Gastroesophageal sphincter (tissue), 4 donors: ENCODE results near the gene PDAP1. TPM values are rescaled to one million over a fixed set of nuclear protein-coding genes. Genes with fewer than 3 reads are reported as not detected.

ENCODE experiments used
- ATAC-seq: fragments of 150-250 bp; one replicate; pipeline ENCODE4 v1.9.1; 2016; ENCODE audit warnings: mild to moderate bottlenecking, moderate library complexity
- H3K27ac ChIP-seq, 4 donors: fragments of 200-600 bp; sonication (generic) in 3 of 4; 1 replicate in 3 of 4; 2 replicates in 1 of 4; pipeline ENCODE4 v1.5.1; 2016 to 2019
- H3K27me3 ChIP-seq: fragments of 200-600 bp; sonication (generic); one replicate; pipeline ENCODE4 v1.5.1; 2019
- H3K36me3 ChIP-seq, 2 donors: fragments of 200-600 bp; sonication (generic); one replicate each; pipeline ENCODE4 v1.5.1; 2019; ENCODE audit warnings: control low read depth in 1 of 2
- H3K4me1 ChIP-seq, 3 donors: fragments of 200-600 bp; sonication (generic); 1 replicate in 2 of 3; 2 replicates in 1 of 3; pipeline ENCODE4 v1.5.1; 2016 to 2019; ENCODE audit warnings: control low read depth in 2 of 3
- H3K4me3 ChIP-seq, 2 donors: fragments of 200-600 bp; sonication (generic); one replicate each; pipeline ENCODE4 v1.5.1; 2019; ENCODE audit warnings: mild to moderate bottlenecking in 1 of 2, moderate library complexity in 1 of 2
- H3K9me3 ChIP-seq, 3 donors: fragments of 200-600 bp; sonication (generic); one replicate each; pipeline ENCODE4 v1.5.1; 2017 to 2019; ENCODE audit warnings: control low read depth in 2 of 3
- CTCF ChIP-seq, 4 experiments: fragments of 200-600 bp in 2 of 4; fragments of 450-650 bp in 2 of 4; sonication (generic) in 1 of 4; IDR thresholded peaks; one replicate each; pipeline ENCODE4 v1.5.1; 2017 to 2019; ENCODE audit warnings: antibody characterized with exemption in 4 of 4, mild to moderate bottlenecking in 2 of 4, moderate library complexity in 2 of 4
- EP300 ChIP-seq: sonication (generic); formaldehyde crosslinking; IDR thresholded peaks from one replicate; pipeline ENCODE4 v1.6.1; 2017; ENCODE audit warnings: antibody characterized with exemption, mild to moderate bottlenecking
- POLR2A ChIP-seq, 2 donors: fragments of 450-650 bp; IDR thresholded peaks; one replicate each; pipeline ENCODE4 v1.6.1; 2017; ENCODE audit warnings: antibody characterized with exemption in 2 of 2, mild to moderate bottlenecking in 2 of 2, moderate library complexity in 1 of 2
- POLR2AphosphoS5 ChIP-seq: sonication (generic); formaldehyde crosslinking; IDR thresholded peaks from one replicate; pipeline ENCODE4 v1.6.1; 2017; ENCODE audit warnings: antibody characterized with exemption
- WGBS, 2 donors: methylation state at CpG; one replicate each; pipeline ENCODE4 v1.1.5; 2018; ENCODE audit warnings: low coverage in 1 of 2; 5-methylcytosine and 5-hydroxymethylcytosine counted together
- total RNA-seq, 4 donors: library from RNA; depleted of rRNA; stranded (reverse); fragments of >200 nt; gene quantifications; one replicate each; pipeline ENCODE4 v1.1.0, GENCODE V29; 2016

The PDAP1 gene
- total RNA-seq, 4 donors from 2014 or later = 91.7 to 155 (median 123) TPM

GRCh38 chr7:99371376-99371920 is 36.9 kb downstream of the PDAP1 start:
- 77 to 89% methylated on average over 3 to 6 of the region's 11 CpGs for WGBS, 2 donors
- H3K27me3 ChIP-seq = no peaks in the 10 kb centered on the region
- H3K4me1 ChIP-seq = peaks cover 0 to 34% (median 4%) of the 10 kb centered on the region in 3 donors
- H3K4me3 ChIP-seq = no peak overlapping the region
- ATAC-seq = no peak
- TF ChIP-seq CTCF (IDR thresholded peaks at IDR 0.05) = no peak
- TF ChIP-seq POLR2A (IDR thresholded peaks at IDR 0.05) = no peak
- TF ChIP-seq EP300 = no peak
- no peaks in the 10 kb centered on the region for H3K9me3 ChIP-seq
- H3K27ac ChIP-seq = peak overlapping the region in 1 of 4 donors; percentile 91
- H3K36me3 ChIP-seq = peaks cover 0 to 25% of the 10 kb centered on the region in 2 donors

- H3K27ac ChIP-seq = no peak overlapping the region
- no peak for ATAC-seq
- 22 to 28% methylated on average over 3 to 7 of the region's 9 CpGs for WGBS, 2 donors
- peaks cover 0 to 41% of the 10 kb centered on the region in 2 donors for H3K36me3 ChIP-seq
- H3K9me3 ChIP-seq = no peaks in the 10 kb centered on the region
- H3K4me1 ChIP-seq = peaks cover 0 to 23% (median 0%) of the 10 kb centered on the region in 3 donors
- TF ChIP-seq POLR2A (IDR thresholded peaks at IDR 0.05) = no peak
- TF ChIP-seq CTCF (IDR thresholded peaks at IDR 0.05) = no peak
- TF ChIP-seq EP300 = no peak
- no peak for TF ChIP-seq POLR2AphosphoS5
- no peak overlapping the region for H3K4me3 ChIP-seq
- H3K27me3 ChIP-seq = no peaks in the 10 kb centered on the region
These were observed 38.5 kb downstream of the PDAP1 start for GRCh38 chr7:99369767-99370391.

- no peak for TF ChIP-seq CTCF (IDR thresholded peaks at IDR 0.05)
- no peak for TF ChIP-seq EP300
- Histone ChIP-seq H3K4me3 (no peak overlapping the region), H3K9me3 (no peaks in the 10 kb centered on the region), H3K36me3 (peaks cover 0 to 51% of the 10 kb centered on the region in 2 donors), H3K27me3 (no peaks in the 10 kb centered on the region), H3K27ac (no peak overlapping the region), H3K4me1 (peaks cover 0 to 14% (median 0%) of the 10 kb centered on the region in 3 donors)
- WGBS, 2 donors = 91 to 95% methylated on average over 3 to 6 of the region's 13 CpGs
- ATAC-seq = no peak
These were observed 39.5 kb downstream of the PDAP1 start for GRCh38 chr7:99368750-99369389.

- TF ChIP-seq EP300 = no peak
- 84 to 92% methylated on average over 2 of the region's 11 CpGs for WGBS, 2 donors
- Histone ChIP-seq H3K4me3 (no peak overlapping the region), H3K27ac (no peak overlapping the region), H3K9me3 (no peaks in the 10 kb centered on the region), H3K36me3 (peaks cover 0 to 73% of the 10 kb centered on the region in 2 donors), H3K4me1 (no peaks in the 10 kb centered on the region), H3K27me3 (no peaks in the 10 kb centered on the region)
- no peak for ATAC-seq
These were observed 41.8 kb downstream of the PDAP1 start for GRCh38 chr7:99366646-99367045.

GRCh38 chr7:99365318-99366141 is 42.9 kb downstream of the PDAP1 start:
- peaks cover 0 to 85% of the 10 kb centered on the region in 2 donors for H3K36me3 ChIP-seq
- no peak overlapping the region for H3K4me3 ChIP-seq
- no peaks in the 10 kb centered on the region for H3K4me1 ChIP-seq
- H3K27me3 ChIP-seq = no peaks in the 10 kb centered on the region
- no peak overlapping the region for H3K27ac ChIP-seq
- 60 to 80% methylated on average over 7 to 16 of the region's 17 CpGs for WGBS, 2 donors
- TF ChIP-seq CTCF (IDR thresholded peaks at IDR 0.05) = peak in 2 of 4 experiments; percentile 42 to 62
- TF ChIP-seq POLR2AphosphoS5 = no peak
- ATAC-seq = peak; percentile 58
- no peaks in the 10 kb centered on the region for H3K9me3 ChIP-seq
